Astrocyte (in vitro differentiated cells and primary cell): ENCODE results near the gene DGKQ. TPM values are rescaled to one million over a fixed set of nuclear protein-coding genes. Genes with fewer than 3 reads are reported as not detected.
"Not testable (repeated sequence)": the region's sequence is repeated elsewhere in the genome, so short reads cannot be mapped to it uniquely, and the experiment has no call there.

Source experiments
- DNase-seq: peaks from one replicate; pipeline ENCODE4 v3.0.0-alpha.2; 2010; ENCODE audit warnings: low read depth
- FAIRE-seq: peaks from 2 replicates; lab custom pipeline; 2011; peaks lifted over from hg19 to GRCh38; lab: Jason Lieb, UNC
- H2AFZ ChIP-seq: 2 replicates; pipeline ENCODE4 v1.6.0; 2012; ENCODE audit warnings: low read depth, low read length, inconsistent platforms
- H3K27ac ChIP-seq: 2 replicates; pipeline ENCODE4 v1.5.1; 2011; ENCODE audit warnings: low read depth, low read length, inconsistent platforms
- H3K27me3 ChIP-seq: 2 replicates; pipeline ENCODE4 v1.6.0; 2011; ENCODE audit warnings: low read length, inconsistent platforms; ENCODE audit not compliant: insufficient read depth
- H3K36me3 ChIP-seq: 2 replicates; pipeline ENCODE4 v1.5.1; 2011; ENCODE audit warnings: low read length, inconsistent platforms; ENCODE audit not compliant: insufficient read depth
- H3K4me1 ChIP-seq: 2 replicates; pipeline ENCODE4 v1.5.1; 2011; ENCODE audit warnings: low read length, inconsistent platforms; ENCODE audit not compliant: insufficient read depth
- H3K4me2 ChIP-seq: 2 replicates; pipeline ENCODE4 v1.6.0; 2012; ENCODE audit warnings: low read length, inconsistent platforms
- H3K4me3 ChIP-seq: 2 replicates; pipeline ENCODE4 v1.5.1; 2011; ENCODE audit warnings: low read depth, mild to moderate bottlenecking, low read length, inconsistent platforms; ENCODE audit not compliant: insufficient read depth
- H3K79me2 ChIP-seq: 2 replicates; pipeline ENCODE4 v1.6.0; 2012; ENCODE audit warnings: mild to moderate bottlenecking, low read length, inconsistent platforms; ENCODE audit not compliant: insufficient read depth
- H3K9ac ChIP-seq: 2 replicates; pipeline ENCODE4 v1.6.0; 2012; ENCODE audit warnings: mild to moderate bottlenecking, low read length, inconsistent platforms
- H3K9me3 ChIP-seq: 2 replicates; pipeline ENCODE4 v1.5.1; 2012; ENCODE audit warnings: low read depth, mild to moderate bottlenecking, low read length, inconsistent platforms; ENCODE audit not compliant: insufficient read depth
- H4K20me1 ChIP-seq: 2 replicates; pipeline ENCODE4 v1.6.0; 2012; ENCODE audit warnings: low read length, inconsistent platforms; ENCODE audit not compliant: insufficient read depth
- H3K27ac Mint-ChIP-seq: one replicate; pipeline ENCODE4 v1.8.0; 2021; ENCODE audit warnings: mild to moderate bottlenecking, mixed read lengths; ENCODE audit not compliant: unreplicated experiment
- H3K27me3 Mint-ChIP-seq: one replicate; pipeline ENCODE4 v1.8.0; 2021; ENCODE audit warnings: low read depth, mixed read lengths; ENCODE audit not compliant: unreplicated experiment
- H3K36me3 Mint-ChIP-seq: one replicate; pipeline ENCODE4 v1.8.0; 2021; ENCODE audit warnings: low read depth, mixed read lengths; ENCODE audit not compliant: unreplicated experiment
- H3K4me1 Mint-ChIP-seq: one replicate; pipeline ENCODE4 v1.8.0; 2021; ENCODE audit warnings: low read depth, mixed read lengths; ENCODE audit not compliant: unreplicated experiment
- H3K4me3 Mint-ChIP-seq: one replicate; pipeline ENCODE4 v1.8.0; 2021; ENCODE audit warnings: mild to moderate bottlenecking, moderate library complexity, mixed read lengths; ENCODE audit not compliant: unreplicated experiment
- H3K9me3 Mint-ChIP-seq: one replicate; pipeline ENCODE4 v1.8.0; 2021; ENCODE audit warnings: mild to moderate bottlenecking, mixed read lengths; ENCODE audit not compliant: unreplicated experiment
- EZH2 ChIP-seq: IDR thresholded peaks from 2 replicates; pipeline ENCODE4 v1.6.1; 2012; ENCODE audit warnings: mild to moderate bottlenecking, low read length, inconsistent platforms; ENCODE audit not compliant: insufficient read depth
- total RNA-seq: library from RNA; stranded (reverse); gene quantifications from 2 replicates; pipeline ENCODE4 v1.2.1, GENCODE V29; 2021
- TF ChIP-seq, protein P1 (sequence below): IDR thresholded peaks from 2 replicates; pipeline ENCODE4 v1.5.1; 2011; ENCODE audit warnings: low read depth, mild to moderate bottlenecking, inconsistent platforms, low read length, moderate library complexity; ENCODE audit not compliant: insufficient read depth

Gene DGKQ
- total RNA-seq, 1 donor from 2014 or later = 19.0 TPM

DNA sequence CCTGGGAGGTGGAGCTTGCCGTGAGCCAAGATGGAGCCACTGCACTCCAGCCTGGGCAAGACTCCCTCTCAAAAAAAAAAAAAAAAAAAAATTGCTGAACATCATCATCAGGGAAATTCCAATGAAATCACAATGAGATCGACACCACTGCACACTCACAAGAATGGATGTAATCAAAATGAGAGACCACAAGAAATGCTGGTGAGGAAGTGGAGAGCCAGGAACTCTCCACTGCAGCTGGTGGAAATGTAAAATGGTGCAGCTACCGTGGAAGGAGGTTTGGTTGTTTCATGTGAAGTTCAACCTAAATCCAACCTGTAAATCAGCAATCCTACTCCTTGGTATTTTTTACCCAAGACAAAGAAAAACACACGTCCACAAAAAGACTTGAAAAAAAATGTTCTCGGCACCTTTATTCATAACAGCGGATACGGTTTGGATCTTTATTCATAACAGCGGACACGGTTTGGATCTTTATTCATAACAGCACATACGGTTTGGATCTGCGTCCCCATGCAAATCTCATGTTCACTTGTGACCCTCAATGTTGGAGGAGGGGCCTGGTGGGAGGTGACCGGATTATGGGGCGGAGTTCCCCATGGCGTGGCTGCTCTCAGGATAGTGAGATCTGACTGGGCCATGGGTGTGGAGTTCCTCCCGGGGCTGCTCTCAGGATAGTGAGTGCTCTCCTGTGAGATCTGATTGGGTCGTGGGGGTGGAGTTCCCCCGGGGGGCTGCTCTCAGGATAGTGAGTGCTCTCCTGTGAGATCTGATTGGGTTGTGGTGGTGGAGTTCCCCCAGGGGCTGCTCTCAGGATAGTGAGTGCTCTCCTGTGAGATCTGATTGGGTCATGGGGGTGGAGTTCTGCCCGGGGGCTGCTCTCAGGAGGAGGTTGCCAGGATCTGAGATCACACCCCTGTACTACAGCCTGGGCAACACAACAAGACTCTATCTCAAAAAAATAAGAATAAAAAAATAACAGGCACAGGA lies 49.0 kb downstream of the DGKQ start:
- Histone ChIP-seq H3K4me1 (peaks cover 15% of the 10 kb centered on the region), H3K9ac (no peak overlapping the region), H4K20me1 (peaks cover 85% of the 10 kb centered on the region), H2AFZ (no peak overlapping the region), H3K79me2 (peaks cover 91% of the 10 kb centered on the region), H3K4me2 (no peak overlapping the region), H3K4me3 (no peak overlapping the region), H3K27ac (peak overlapping the region; percentile 34), H3K27me3 (no peaks in the 10 kb centered on the region), H3K9me3 (no peaks in the 10 kb centered on the region), H3K36me3 (no peaks in the 10 kb centered on the region)
- Mint-ChIP-seq H3K9me3 (no peaks in the 10 kb centered on the region), H3K27ac (peak overlapping the region; percentile 67), H3K4me1 (peaks cover 27% of the 10 kb centered on the region), H3K36me3 (peaks cover 3% of the 10 kb centered on the region), H3K4me3 (no peak overlapping the region), H3K27me3 (no peaks in the 10 kb centered on the region)
- TF ChIP-seq EZH2 = no peak
- TF ChIP-seq, protein P1, sequence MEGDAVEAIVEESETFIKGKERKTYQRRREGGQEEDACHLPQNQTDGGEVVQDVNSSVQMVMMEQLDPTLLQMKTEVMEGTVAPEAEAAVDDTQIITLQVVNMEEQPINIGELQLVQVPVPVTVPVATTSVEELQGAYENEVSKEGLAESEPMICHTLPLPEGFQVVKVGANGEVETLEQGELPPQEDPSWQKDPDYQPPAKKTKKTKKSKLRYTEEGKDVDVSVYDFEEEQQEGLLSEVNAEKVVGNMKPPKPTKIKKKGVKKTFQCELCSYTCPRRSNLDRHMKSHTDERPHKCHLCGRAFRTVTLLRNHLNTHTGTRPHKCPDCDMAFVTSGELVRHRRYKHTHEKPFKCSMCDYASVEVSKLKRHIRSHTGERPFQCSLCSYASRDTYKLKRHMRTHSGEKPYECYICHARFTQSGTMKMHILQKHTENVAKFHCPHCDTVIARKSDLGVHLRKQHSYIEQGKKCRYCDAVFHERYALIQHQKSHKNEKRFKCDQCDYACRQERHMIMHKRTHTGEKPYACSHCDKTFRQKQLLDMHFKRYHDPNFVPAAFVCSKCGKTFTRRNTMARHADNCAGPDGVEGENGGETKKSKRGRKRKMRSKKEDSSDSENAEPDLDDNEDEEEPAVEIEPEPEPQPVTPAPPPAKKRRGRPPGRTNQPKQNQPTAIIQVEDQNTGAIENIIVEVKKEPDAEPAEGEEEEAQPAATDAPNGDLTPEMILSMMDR = no peak
- DNase-seq (peak; percentile 65), FAIRE-seq (no peak)

DNA sequence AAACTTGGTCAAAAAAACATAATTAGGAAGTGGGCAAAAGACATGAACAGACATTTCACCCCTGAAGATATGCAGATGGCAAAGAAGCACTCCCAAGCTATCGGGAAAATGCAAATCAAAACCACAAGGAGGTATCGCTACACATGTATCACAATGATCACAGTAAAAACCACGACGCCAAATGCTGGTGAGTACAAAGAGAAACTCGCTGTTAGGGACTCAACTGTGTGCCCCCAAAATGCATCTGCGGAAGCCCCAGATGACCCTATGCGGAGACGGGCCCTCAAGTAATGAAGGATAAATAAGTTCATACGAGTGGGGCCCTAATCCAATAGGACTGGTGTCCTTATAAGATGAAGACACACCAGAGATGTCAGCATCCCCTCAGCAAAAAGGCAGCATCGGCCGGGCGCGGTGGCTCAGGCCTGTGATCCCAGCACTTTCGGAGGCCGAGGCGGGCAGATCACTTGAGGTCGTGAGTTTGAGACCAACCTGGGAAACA lies 51.5 kb downstream of the DGKQ start:
- no peak overlapping the region for H3K9ac ChIP-seq
- H3K36me3 ChIP-seq = no peaks in the 10 kb centered on the region
- no peak overlapping the region for H3K4me3 ChIP-seq
- peaks cover 8% of the 10 kb centered on the region for H3K36me3 Mint-ChIP-seq
- H3K79me2 ChIP-seq = peaks cover 98% of the 10 kb centered on the region
- no peak overlapping the region for H3K27ac Mint-ChIP-seq
- peaks cover 91% of the 10 kb centered on the region for H4K20me1 ChIP-seq
- DNase-seq = peak; percentile 33
- no peaks in the 10 kb centered on the region for H3K27me3 ChIP-seq
- H3K27me3 Mint-ChIP-seq = no peaks in the 10 kb centered on the region
- no peak for TF ChIP-seq EZH2
- TF ChIP-seq, protein P1 = no peak
- H3K27ac ChIP-seq = no peak overlapping the region
- no peak for FAIRE-seq
- H3K9me3 Mint-ChIP-seq = peaks cover 4% of the 10 kb centered on the region
- no peaks in the 10 kb centered on the region for H3K9me3 ChIP-seq
- H3K4me1 Mint-ChIP-seq = peaks cover 24% of the 10 kb centered on the region
- peaks cover 15% of the 10 kb centered on the region for H3K4me1 ChIP-seq
- H2AFZ ChIP-seq = no peak overlapping the region
- no peak overlapping the region for H3K4me3 Mint-ChIP-seq
- H3K4me2 ChIP-seq = no peak overlapping the region

DNA sequence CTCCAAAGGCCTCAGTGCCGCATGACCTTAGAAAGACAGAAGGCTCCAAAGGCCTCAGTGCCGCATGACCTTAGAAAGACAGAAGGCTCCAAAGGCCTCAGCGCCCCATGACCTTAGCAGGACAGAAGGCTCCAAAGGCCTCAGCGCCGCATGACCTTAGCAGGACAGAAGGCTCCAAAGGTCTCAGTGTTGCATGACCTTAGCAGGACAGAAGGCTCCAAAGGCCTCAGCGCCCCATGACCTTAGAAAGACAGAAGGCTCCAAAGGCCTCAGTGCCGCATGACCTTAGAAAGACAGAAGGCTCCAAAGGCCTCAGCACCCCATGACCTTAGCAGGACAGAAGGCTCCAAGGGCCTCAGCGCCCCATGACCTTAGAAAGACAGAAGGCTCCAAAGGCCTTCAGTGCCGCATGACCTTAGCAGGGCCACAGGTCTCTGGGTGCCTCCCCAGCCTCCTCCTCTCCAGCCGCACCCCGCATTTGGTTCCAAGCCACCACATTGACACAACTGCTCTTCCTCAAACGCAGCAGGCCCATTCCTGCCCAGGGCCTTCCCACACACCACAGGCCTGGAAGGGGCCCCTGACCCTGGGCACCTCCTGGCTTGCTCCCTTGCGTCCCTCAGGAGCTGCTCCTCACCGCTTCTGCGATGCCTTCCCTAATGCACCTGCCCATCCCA lies 54.2 kb downstream of the DGKQ start:
- peaks cover 18% of the 10 kb centered on the region for H3K4me1 Mint-ChIP-seq
- not testable (repeated sequence) for FAIRE-seq, H3K36me3 Mint-ChIP-seq, H3K9me3 Mint-ChIP-seq, H3K9me3 ChIP-seq, H3K27me3 Mint-ChIP-seq, H3K4me3 ChIP-seq, H3K9ac ChIP-seq, H3K4me1 ChIP-seq, H3K4me2 ChIP-seq, H3K36me3 ChIP-seq, DNase-seq, H2AFZ ChIP-seq, H3K27ac ChIP-seq, H3K27ac Mint-ChIP-seq, H3K27me3 ChIP-seq, H3K4me3 Mint-ChIP-seq
- Histone ChIP-seq H4K20me1 (peaks cover 94% of the 10 kb centered on the region), H3K79me2 (peaks cover 100% of the 10 kb centered on the region)

DNA sequence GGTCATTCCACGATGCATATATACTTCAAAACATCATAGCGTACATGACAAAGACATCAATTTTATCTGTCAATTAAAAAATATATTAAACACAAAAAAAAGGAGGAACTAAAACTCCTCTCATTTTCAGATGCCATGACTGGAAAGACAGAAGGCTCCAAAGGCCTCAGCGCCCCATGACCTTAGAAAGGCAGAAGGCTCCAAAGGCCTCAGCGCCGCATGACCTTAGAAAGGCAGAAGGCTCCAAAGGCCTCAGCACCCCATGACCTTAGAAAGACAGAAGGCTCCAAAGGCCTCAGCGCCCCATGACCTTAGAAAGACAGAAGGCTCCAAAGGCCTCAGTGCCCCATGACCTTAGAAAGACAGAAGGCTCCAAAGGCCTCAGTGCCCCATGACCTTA lies 54.8 kb downstream of the DGKQ start:
- H3K9me3 ChIP-seq, H3K27ac Mint-ChIP-seq, H3K27me3 Mint-ChIP-seq, H3K36me3 Mint-ChIP-seq, H3K9ac ChIP-seq, H3K4me3 ChIP-seq, DNase-seq, H3K4me3 Mint-ChIP-seq, H3K9me3 Mint-ChIP-seq, H2AFZ ChIP-seq, H3K4me2 ChIP-seq, H3K4me1 ChIP-seq, H3K27ac ChIP-seq, FAIRE-seq, H3K36me3 ChIP-seq, H3K27me3 ChIP-seq: not testable (repeated sequence)
- Histone ChIP-seq H4K20me1 (peaks cover 91% of the 10 kb centered on the region), H3K79me2 (peaks cover 96% of the 10 kb centered on the region)
- H3K4me1 Mint-ChIP-seq = peaks cover 17% of the 10 kb centered on the region
